HK-2 (cell line): Measurements from ENCODE around the gene BPTF.
"Not testable (repeated sequence)": the region's sequence is repeated elsewhere in the genome, so short reads cannot be mapped to it uniquely, and the experiment has no call there.

Experiments used
- DNase-seq: peaks from one replicate; pipeline ENCODE4 v3.0.0-alpha.2; 2018; ENCODE audit not compliant: unreplicated experiment

Gene BPTF

GRCh38 chr17:68006797-68007196 is 181.5 kb downstream of the BPTF start:
- DNase-seq, result no peak

- DNase-seq, result peak; percentile 52
Measured at GRCh38 chr17:68011199-68011665, 185.9 kb downstream of the BPTF start.

- no peak for DNase-seq
Measured at GRCh38 chr17:68013385-68013784, 188.1 kb downstream of the BPTF start.

- DNase-seq, result no peak
Measured at GRCh38 chr17:68015081-68015723, 189.9 kb downstream of the BPTF start.

DNA sequence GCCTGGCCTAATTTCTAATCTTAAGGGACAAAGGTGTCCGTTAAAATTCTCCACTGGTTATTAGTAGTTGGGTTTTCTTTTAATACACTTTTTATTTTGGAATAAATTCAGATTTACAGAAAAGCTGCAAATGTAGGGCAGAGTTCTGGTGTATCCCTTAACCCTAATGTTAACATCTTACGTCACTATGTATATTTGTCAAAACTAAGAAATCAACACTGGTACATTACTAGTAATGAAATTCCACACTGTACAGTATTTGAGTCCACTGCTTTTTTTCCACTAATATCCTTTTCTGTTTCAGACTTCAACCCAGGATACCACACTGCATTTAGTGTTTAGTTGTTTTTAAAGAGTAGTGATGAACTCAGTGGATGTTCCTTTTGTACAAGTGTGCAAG is 191.5 kb downstream of the BPTF start:
- DNase-seq, result no peak

GRCh38 chr17:68018493-68018892 is 193.2 kb downstream of the BPTF start:
- not testable (repeated sequence) for DNase-seq

DNA sequence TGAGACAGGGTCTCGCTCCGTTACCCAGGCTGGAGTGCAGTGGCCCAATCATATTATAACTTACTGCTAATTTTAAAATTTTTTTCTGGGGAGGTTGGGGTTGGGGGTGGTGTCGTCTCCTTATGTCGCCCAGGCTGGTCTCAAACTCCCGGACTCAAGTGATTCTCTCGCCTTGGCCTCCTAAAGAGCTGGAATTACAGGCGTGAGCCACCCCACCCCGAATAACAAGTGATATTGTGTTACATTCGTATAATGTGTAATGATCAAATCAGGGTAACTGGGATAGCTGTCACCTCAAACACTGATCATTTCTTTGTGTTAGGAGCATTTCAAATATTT is 194.0 kb downstream of the BPTF start:
- no peak for DNase-seq

GRCh38 chr17:68019675-68020408 is 194.5 kb downstream of the BPTF start:
- peak; percentile 100 for DNase-seq

GRCh38 chr17:68020409-68020756 is 195.1 kb downstream of the BPTF start:
- DNase-seq, result no peak

DNA sequence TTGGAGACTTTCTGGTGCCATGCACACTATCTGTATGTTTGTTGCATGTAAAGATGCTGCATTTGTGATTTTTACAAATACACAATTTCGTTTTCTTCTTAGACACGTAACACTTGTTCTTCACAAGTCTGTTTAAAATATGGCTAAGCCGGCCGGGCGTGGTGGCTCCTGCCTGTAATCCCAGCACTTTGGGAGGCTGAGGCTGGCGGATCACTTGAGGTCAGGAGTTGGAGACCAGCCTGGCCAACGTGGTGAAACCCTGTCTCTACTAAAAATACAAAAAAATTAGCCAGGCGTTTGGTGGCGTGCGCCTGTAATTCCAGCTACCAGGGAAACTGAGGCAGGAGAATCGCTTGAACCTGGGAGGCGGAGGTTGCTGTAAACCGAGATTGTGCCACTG is 195.5 kb downstream of the BPTF start:
- DNase-seq, result not testable (repeated sequence)

GRCh38 chr17:68021963-68022362 is 196.7 kb downstream of the BPTF start:
- DNase-seq, result no peak

DNA sequence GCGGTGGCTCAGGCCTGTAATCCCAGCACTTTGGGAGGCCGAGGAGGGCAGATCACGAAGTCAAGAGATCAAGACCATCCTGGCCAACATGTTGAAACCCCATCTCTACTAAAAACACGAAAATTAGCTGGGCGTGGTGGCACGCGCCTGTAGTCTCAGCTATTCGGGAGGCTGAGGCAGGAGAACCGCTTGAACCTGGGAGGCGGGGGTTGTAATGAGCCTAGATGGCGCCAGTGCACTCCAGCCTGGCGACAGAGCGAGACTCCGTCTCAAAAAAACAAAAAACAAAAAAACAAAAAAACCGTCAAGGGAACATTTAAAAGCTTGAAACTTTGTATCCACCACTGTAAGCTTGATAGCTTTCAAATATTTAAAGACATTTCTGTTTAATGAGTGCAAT is 197.2 kb downstream of the BPTF start:
- DNase-seq, result not testable (repeated sequence)

DNA sequence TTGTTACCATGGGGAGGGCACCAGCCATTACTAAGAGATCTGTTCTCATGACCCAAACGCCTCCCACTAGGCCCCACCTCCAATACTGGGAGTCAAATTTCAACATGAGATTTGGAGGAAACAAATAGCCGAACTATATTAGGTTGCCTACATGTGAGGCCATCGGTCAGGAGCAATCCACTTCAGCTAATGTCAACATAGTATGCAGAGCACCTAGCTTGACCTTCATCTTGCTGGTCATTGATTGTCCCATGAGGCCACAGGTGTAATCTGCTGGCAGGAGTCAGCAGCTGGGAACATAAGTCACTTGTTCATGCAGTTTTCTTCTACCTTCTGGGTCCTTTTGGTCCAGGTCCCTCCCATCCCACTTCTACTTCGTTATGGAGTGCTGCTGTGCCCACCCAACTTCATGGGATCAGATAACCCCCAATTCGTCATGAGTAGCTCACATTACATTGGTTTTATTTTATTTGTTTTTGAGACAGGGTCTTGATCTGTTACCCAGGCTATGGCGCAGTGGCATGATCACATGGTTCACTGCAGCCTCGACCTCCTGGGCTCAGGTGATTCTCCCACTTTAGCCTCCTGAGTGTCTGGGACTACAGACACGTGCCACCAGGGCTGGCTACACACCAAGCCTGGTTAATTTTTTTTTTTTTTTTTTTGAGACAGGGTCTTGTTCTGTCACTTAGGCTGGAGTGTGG is 204.4 kb downstream of the BPTF start:
- no peak for DNase-seq
